Stimulated activated CD8-positive, alpha-beta memory T cell treated with anti-CD3 and anti-CD28 coated beads, Interleukin-2, amount 100 ng/mL, for 48 hours (primary cell): ENCODE measurements around the gene DIRAS1.
"Not testable (repeated sequence)": the region's sequence is repeated elsewhere in the genome, so short reads cannot be mapped to it uniquely, and the experiment has no call there.

Source experiments
- DNase-seq, 2 donors: peaks; one replicate each; pipeline ENCODE4 v3.0.0-alpha.2; 2020; ENCODE audit warnings: low read depth in 2 of 2

DIRAS1 gene

GRCh38 chr19:2676823-2677222 is 44.3 kb downstream of the DIRAS1 start:
- no peak for DNase-seq

- DNase-seq, result no peak
Measured at GRCh38 chr19:2675892-2676291, 45.3 kb downstream of the DIRAS1 start.

- no peak for DNase-seq
Measured at GRCh38 chr19:2670217-2670616, 51.0 kb downstream of the DIRAS1 start.

- no peak for DNase-seq
Measured at GRCh38 chr19:2668175-2668763, 52.9 kb downstream of the DIRAS1 start.

- DNase-seq, result not testable (repeated sequence)
Measured at GRCh38 chr19:2667349-2667748, 53.8 kb downstream of the DIRAS1 start.

- DNase-seq, result no peak
Measured at GRCh38 chr19:2666344-2666994, 54.7 kb downstream of the DIRAS1 start.

GRCh38 chr19:2665103-2665502 is 56.1 kb downstream of the DIRAS1 start:
- DNase-seq, result no peak
